Transverse colon (tissue), 4 donors: Measurements from ENCODE around the gene EIF4E2.

Experiments
- EP300 ChIP-seq: sonication (generic); formaldehyde crosslinking; IDR thresholded peaks from one replicate; pipeline ENCODE4 v1.6.1; 2017; ENCODE audit warnings: antibody characterized with exemption, low read depth
- POLR2AphosphoS5 ChIP-seq, 3 donors: sonication (generic); formaldehyde crosslinking; IDR thresholded peaks; one replicate each; pipeline ENCODE4 v1.6.1; 2016; ENCODE audit warnings: antibody characterized with exemption in 3 of 3
- TF ChIP-seq, protein P1 (sequence below), 5 experiments: fragments of 200-600 bp in 3 of 5; fragments of 450-650 bp in 2 of 5; sonication (generic) in 3 of 5; IDR thresholded peaks; 1 replicate in 2 of 5; 2 replicates in 3 of 5; pipeline ENCODE4 v1.5.1; 2016 to 2017; ENCODE audit warnings: antibody characterized with exemption in 5 of 5, inconsistent platforms in 3 of 5, mild to moderate bottlenecking in 2 of 5, moderate library complexity in 1 of 5

DNA sequence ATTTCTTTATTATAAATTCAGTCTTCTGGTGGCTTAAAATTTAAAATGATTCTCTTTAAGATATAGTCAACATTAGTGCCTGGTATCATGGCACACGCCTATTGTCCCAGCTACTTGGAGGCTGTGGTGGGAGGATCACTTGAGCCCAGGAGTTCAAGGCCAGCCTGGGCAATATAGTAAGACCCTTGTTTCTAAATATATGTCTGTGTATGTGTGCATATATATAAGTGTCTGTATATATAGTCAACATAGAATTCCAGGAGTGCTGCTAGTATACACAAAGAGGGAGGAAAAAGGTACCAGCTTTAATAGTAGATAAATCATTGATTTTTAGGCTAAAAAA lies 24.9 kb downstream of the EIF4E2 start:
- TF ChIP-seq, protein P1, sequence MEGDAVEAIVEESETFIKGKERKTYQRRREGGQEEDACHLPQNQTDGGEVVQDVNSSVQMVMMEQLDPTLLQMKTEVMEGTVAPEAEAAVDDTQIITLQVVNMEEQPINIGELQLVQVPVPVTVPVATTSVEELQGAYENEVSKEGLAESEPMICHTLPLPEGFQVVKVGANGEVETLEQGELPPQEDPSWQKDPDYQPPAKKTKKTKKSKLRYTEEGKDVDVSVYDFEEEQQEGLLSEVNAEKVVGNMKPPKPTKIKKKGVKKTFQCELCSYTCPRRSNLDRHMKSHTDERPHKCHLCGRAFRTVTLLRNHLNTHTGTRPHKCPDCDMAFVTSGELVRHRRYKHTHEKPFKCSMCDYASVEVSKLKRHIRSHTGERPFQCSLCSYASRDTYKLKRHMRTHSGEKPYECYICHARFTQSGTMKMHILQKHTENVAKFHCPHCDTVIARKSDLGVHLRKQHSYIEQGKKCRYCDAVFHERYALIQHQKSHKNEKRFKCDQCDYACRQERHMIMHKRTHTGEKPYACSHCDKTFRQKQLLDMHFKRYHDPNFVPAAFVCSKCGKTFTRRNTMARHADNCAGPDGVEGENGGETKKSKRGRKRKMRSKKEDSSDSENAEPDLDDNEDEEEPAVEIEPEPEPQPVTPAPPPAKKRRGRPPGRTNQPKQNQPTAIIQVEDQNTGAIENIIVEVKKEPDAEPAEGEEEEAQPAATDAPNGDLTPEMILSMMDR (IDR thresholded peaks at IDR 0.05) = no peak
- no peak for TF ChIP-seq EP300
- TF ChIP-seq POLR2AphosphoS5 (IDR thresholded peaks at IDR 0.05) = no peak
